Uterus (tissue), 4 donors: Measurements from ENCODE around the gene CEBPB. TPM values are rescaled to one million over a fixed set of nuclear protein-coding genes. Genes with fewer than 3 reads are reported as not detected.
A peak's percentile ranks its signal among the peaks of the same experiment; 100 is the strongest.
"Not testable (repeated sequence)": the region's sequence is repeated elsewhere in the genome, so short reads cannot be mapped to it uniquely, and the experiment has no call there.

Experiments used
- DNase-seq, 2 donors: peaks; one replicate each; pipeline ENCODE4 v3.0.0-alpha.2; 2019 to 2020
- H3K27ac ChIP-seq, 2 donors: fragments of 200-600 bp; sonication (generic); 1 replicate in 1 of 2; 2 replicates in 1 of 2; pipeline ENCODE4 v1.5.1; 2016 to 2018
- H3K27me3 ChIP-seq, 2 donors: fragments of 200-600 bp; sonication (generic); one replicate each; pipeline ENCODE4 v1.5.1; 2018 to 2019; ENCODE audit warnings: control low read depth in 1 of 2
- H3K36me3 ChIP-seq, 2 donors: fragments of 200-600 bp; sonication (generic); one replicate each; pipeline ENCODE4 v1.5.1; 2019; ENCODE audit warnings: control low read depth in 1 of 2
- H3K4me1 ChIP-seq, 2 donors: fragments of 200-600 bp; sonication (generic); one replicate each; pipeline ENCODE4 v1.5.1; 2018 to 2019; ENCODE audit warnings: control low read depth in 1 of 2
- H3K4me3 ChIP-seq, 2 donors: fragments of 200-600 bp; sonication (generic); 1 replicate in 1 of 2; 2 replicates in 1 of 2; pipeline ENCODE4 v1.5.1; 2018 to 2019; ENCODE audit warnings: mild to moderate bottlenecking in 1 of 2
- H3K9me3 ChIP-seq, 2 donors: fragments of 200-600 bp; sonication (generic); one replicate each; pipeline ENCODE4 v1.5.1; 2019; ENCODE audit warnings: control low read depth in 1 of 2
- CTCF ChIP-seq, 4 experiments: fragments of 200-600 bp in 2 of 4; fragments of 450-650 bp in 2 of 4; sonication (generic) in 2 of 4; IDR thresholded peaks; one replicate each; pipeline ENCODE4 v1.5.1; 2016 to 2019; ENCODE audit warnings: antibody characterized with exemption in 4 of 4, mild to moderate bottlenecking in 2 of 4, moderate library complexity in 1 of 4
- POLR2A ChIP-seq, 2 donors: fragments of 450-650 bp; IDR thresholded peaks; one replicate each; pipeline ENCODE4 v1.6.1; 2016; ENCODE audit warnings: antibody characterized with exemption in 2 of 2, mild to moderate bottlenecking in 1 of 2, moderate library complexity in 1 of 2
- intact Hi-C: fragments of 100-400 bp; cut with DNase I; formaldehyde crosslinking; loops from one replicate; pipeline ENCODE4 v1.15.1; 2023; ENCODE audit warnings: low total_unique reads
- total RNA-seq, 4 donors: library from RNA; depleted of rRNA in 3 of 4; stranded (reverse); fragments of >200 nt in 3 of 4; gene quantifications; one replicate each; pipeline versions ENCODE4 v1.1.0 to v1.2.4, GENCODE V29; 2014 to 2023
- donor health status: DM: yes; HTN: yes; CAD: no.

The CEBPB gene
- total RNA-seq, 4 donors from 2014 or later, result 15.6 to 100 (median 59.9) TPM

- Histone ChIP-seq H3K27me3 (no peaks in the 10 kb centered on the region), H3K36me3 (no peaks in the 10 kb centered on the region), H3K4me1 (peaks cover 0 to 10% of the 10 kb centered on the region in 2 donors), H3K9me3 (no peaks in the 10 kb centered on the region), H3K27ac (peak overlapping the region; percentile 79 to 85), H3K4me3 (peak overlapping the region; percentile 49 to 51)
- intact Hi-C loops, result loop anchor here (5.0 to 10.0 kb wide), 2 partner anchors 50 to 188 kb away; partner anchors contain the start of gene SNAI1
- peak; percentile 81 to 83 for DNase-seq
- TF ChIP-seq POLR2A (IDR thresholded peaks at IDR 0.05) (peak; percentile 53 to 63), CTCF (IDR thresholded peaks at IDR 0.05) (peak in 1 of 4 experiments; percentile 17)
Measured at GRCh38 chr20:50172347-50173013, 18.1 kb upstream of the CEBPB start.

- no peaks in the 10 kb centered on the region for H3K27me3 ChIP-seq
- H3K4me1 ChIP-seq, result peaks cover 0 to 10% of the 10 kb centered on the region in 2 donors
- TF ChIP-seq CTCF (IDR thresholded peaks at IDR 0.05) (no peak), POLR2A (IDR thresholded peaks at IDR 0.05) (no peak)
- H3K27ac ChIP-seq, result no peak overlapping the region
- DNase-seq, result no peak
- H3K9me3 ChIP-seq, result no peaks in the 10 kb centered on the region
- no peak overlapping the region for H3K4me3 ChIP-seq
- intact Hi-C loops, result loop anchor here (5.0 to 10.0 kb wide), 2 partner anchors 52 to 190 kb away; partner anchors contain the start of gene SNAI1
- H3K36me3 ChIP-seq, result no peaks in the 10 kb centered on the region
Measured at GRCh38 chr20:50174456-50174855, 16.2 kb upstream of the CEBPB start.

GRCh38 chr20:50175938-50176933 is 14.4 kb upstream of the CEBPB start:
- peaks cover 0 to 10% of the 10 kb centered on the region in 2 donors for H3K4me1 ChIP-seq
- no peak for DNase-seq
- H3K9me3 ChIP-seq, result no peaks in the 10 kb centered on the region
- H3K36me3 ChIP-seq, result no peaks in the 10 kb centered on the region
- intact Hi-C loops, result loop anchor here (10.0 kb wide), 1 partner anchor 191 kb away; the partner anchor contains the start of gene SNAI1
- no peak overlapping the region for H3K27ac ChIP-seq
- TF ChIP-seq POLR2A (IDR thresholded peaks at IDR 0.05), result no peak
- TF ChIP-seq CTCF (IDR thresholded peaks at IDR 0.05), result no peak
- no peaks in the 10 kb centered on the region for H3K27me3 ChIP-seq
- no peak overlapping the region for H3K4me3 ChIP-seq

GRCh38 chr20:50178672-50179071 is 12.0 kb upstream of the CEBPB start:
- intact Hi-C loops, result loop anchor here (10.0 kb wide), 1 partner anchor 194 kb away; the partner anchor contains the start of gene SNAI1
- H3K36me3 ChIP-seq, H3K9me3 ChIP-seq, H3K4me1 ChIP-seq, H3K4me3 ChIP-seq, DNase-seq, H3K27ac ChIP-seq, H3K27me3 ChIP-seq: not testable (repeated sequence)

GRCh38 chr20:50181344-50181743 is 9.3 kb upstream of the CEBPB start:
- Histone ChIP-seq H3K27me3 (no peaks in the 10 kb centered on the region), H3K36me3 (no peaks in the 10 kb centered on the region), H3K4me3 (no peak overlapping the region), H3K9me3 (no peaks in the 10 kb centered on the region), H3K4me1 (no peaks in the 10 kb centered on the region), H3K27ac (no peak overlapping the region)
- no peak for DNase-seq
- TF ChIP-seq POLR2A (IDR thresholded peaks at IDR 0.05), result no peak
- no peak for TF ChIP-seq CTCF (IDR thresholded peaks at IDR 0.05)
- intact Hi-C loops, result no loop called here
